ENCODE results near the gene POLR1G. TPM values are rescaled to one million over a fixed set of nuclear protein-coding genes. Genes with fewer than 3 reads are reported as not detected.

POLR1G gene
- total and polyA plus RNA-seq, 9 of the 15 experiments (the other 6 are each of a cell fraction or from before 2014, with no cell fraction given) = 3.0 to 50.1 (median 27.4) TPM

DNA sequence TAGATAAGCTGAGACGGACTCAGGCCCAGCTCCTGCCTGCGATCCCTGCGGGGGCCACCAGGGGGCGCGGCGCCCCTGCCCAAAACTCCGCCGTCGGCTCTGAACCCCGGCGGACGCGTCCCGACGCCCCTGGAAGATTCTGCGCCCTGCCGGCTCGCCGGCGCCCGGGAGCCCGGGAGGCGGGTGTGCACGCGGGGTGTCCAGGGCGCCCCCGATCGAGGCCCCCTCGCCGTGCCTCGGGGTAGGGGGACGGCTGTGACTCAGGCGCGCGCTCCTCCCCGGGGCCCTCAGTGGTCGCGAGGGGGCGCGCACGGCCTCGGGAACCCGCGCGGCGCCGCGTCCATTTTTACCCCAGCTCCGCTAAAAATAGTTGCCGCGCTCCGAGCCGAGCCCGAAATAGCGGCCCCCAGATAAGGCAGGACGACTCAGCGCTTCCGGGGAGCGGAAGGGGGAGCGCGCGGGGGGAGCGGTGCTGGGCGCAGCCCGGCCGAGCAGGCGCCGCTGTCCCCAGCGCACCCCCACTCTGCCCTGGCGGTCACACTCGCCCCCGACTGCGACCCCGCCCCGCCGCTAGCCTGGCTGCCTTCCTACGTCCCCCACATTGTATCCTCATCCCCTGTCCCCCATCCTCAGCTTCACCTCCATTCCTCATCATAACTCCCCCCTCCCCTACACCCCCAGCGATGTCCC lies 33.3 kb downstream of the POLR1G start (continued):
- peak; percentile 28 for TF ChIP-seq MEIS2 (IDR thresholded peaks at IDR 0.05; ENCODE audit: partially characterized antibody)
- TF ChIP-seq ATF7 (IDR thresholded peaks at IDR 0.05) = peak; percentile 90
- 0 out of 2 replicates have a peak, but pooled peaks have one; percentile 27 for TF ChIP-seq ATF4 (CRISPR knock-in tag; IDR thresholded peaks at IDR 0.05)
- TF ChIP-seq ETS2 (tag; IDR thresholded peaks at IDR 0.05; ENCODE audit: borderline replicate concordance, poor library complexity, severe bottlenecking) = peak; percentile 75
- TF ChIP-seq BCOR (IDR thresholded peaks at IDR 0.05) = 0 out of 2 replicates have a peak, but pooled peaks have one; percentile 12
- peak; percentile 98 for TF ChIP-seq ZBTB7A (IDR thresholded peaks at IDR 0.05; ENCODE audit: borderline replicate concordance, control insufficient read depth, low read depth, low read length)
- TF ChIP-seq ETV1 (tag; conservative IDR thresholded peaks at IDR 0.05; ENCODE audit: low read depth) = peak; percentile 99
- peak; percentile 32; the same call in 1 of the 2 replicates for TF ChIP-seq MBD2 (IDR thresholded peaks at IDR 0.05; ENCODE audit: borderline replicate concordance, low read depth)
- peak; percentile 62; the same call in 1 of the 2 replicates for TF ChIP-seq CREB1 (IDR thresholded peaks at IDR 0.05)
- TF ChIP-seq CREB1 (CRISPR knock-in tag; IDR thresholded peaks at IDR 0.05) = no peak
- TF ChIP-seq CBFA2T3 (IDR thresholded peaks at IDR 0.05) = peak; percentile 50
- TF ChIP-seq ZFX (CRISPR knock-in tag; IDR thresholded peaks at IDR 0.05) = peak; percentile 82
- peak; percentile 68 for TF ChIP-seq C11orf30 (IDR thresholded peaks at IDR 0.05; ENCODE audit: low read depth)
- TF ChIP-seq FOXJ2 (tag; IDR thresholded peaks at IDR 0.05) = peak; percentile 56; the same call in 1 of the 2 replicates
- TF ChIP-seq ZNF407 (IDR thresholded peaks at IDR 0.05; ENCODE audit: low read depth) = no peak
- TF ChIP-seq HDAC3 (IDR thresholded peaks at IDR 0.05; ENCODE audit: borderline replicate concordance, partially characterized antibody) = peak; percentile 74
- TF ChIP-seq TGIF2 (CRISPR knock-in tag; IDR thresholded peaks at IDR 0.05) = peak; percentile 77; the same call in 1 of the 2 replicates
- TF ChIP-seq RNF2 (IDR thresholded peaks at IDR 0.05) = peak; percentile 97
- peak; percentile 53; the same call in 1 of the 2 replicates for TF ChIP-seq HNRNPL (IDR thresholded peaks at IDR 0.05; ENCODE audit: low read depth, low read length)
- TF ChIP-seq ZNF778 (CRISPR knock-in tag; IDR thresholded peaks at IDR 0.05) = no peak
- TF ChIP-seq HDAC6 (IDR thresholded peaks at IDR 0.05; ENCODE audit: low read depth, low read length) = no peak

Measured in K562 (cell line).